ENCODE measurements around the gene NAXD.

The NAXD gene

GRCh38 chr13:110592665-110593064 is 22.7 kb upstream of the NAXD start:
- no peak for TF ChIP-seq ZC3H10 (CRISPR knock-in tag; IDR thresholded peaks at IDR 0.05)
- TF ChIP-seq PPARA (CRISPR knock-in tag; IDR thresholded peaks at IDR 0.05; ENCODE audit: borderline replicate concordance), result no peak
- TF ChIP-seq ARNTL (CRISPR knock-in tag; IDR thresholded peaks at IDR 0.05; ENCODE audit: borderline replicate concordance, low read depth), result no peak
- no peak for TF ChIP-seq ISL1 (CRISPR knock-in tag; IDR thresholded peaks at IDR 0.05)
- TF ChIP-seq TSHZ2 (CRISPR knock-in tag; IDR thresholded peaks at IDR 0.05), result no peak
- TF ChIP-seq ESRRG (CRISPR knock-in tag; IDR thresholded peaks at IDR 0.05), result no peak
- TF ChIP-seq RARB (CRISPR knock-in tag; IDR thresholded peaks at IDR 0.05), result no peak
- TF ChIP-seq PATZ1 (CRISPR knock-in tag; IDR thresholded peaks at IDR 0.05; ENCODE audit: borderline replicate concordance), result no peak
- no peak for TF ChIP-seq ZFP30 (CRISPR knock-in tag; IDR thresholded peaks at IDR 0.05)
- no peak for TF ChIP-seq CSRNP3 (CRISPR knock-in tag; IDR thresholded peaks at IDR 0.05)
- TF ChIP-seq OSR1 (CRISPR knock-in tag; IDR thresholded peaks at IDR 0.05), result no peak
- TF ChIP-seq ZNF70 (CRISPR knock-in tag; IDR thresholded peaks at IDR 0.05), result no peak
- no peak for TF ChIP-seq SNAI2 (CRISPR knock-in tag; IDR thresholded peaks at IDR 0.05)
- no peak for TF ChIP-seq TOX (CRISPR knock-in tag; IDR thresholded peaks at IDR 0.05; ENCODE audit: borderline replicate concordance)
- TF ChIP-seq ZFP3 (CRISPR knock-in tag; IDR thresholded peaks at IDR 0.05), result no peak
- TF ChIP-seq ZNF8 (CRISPR knock-in tag; IDR thresholded peaks at IDR 0.05), result no peak
- no peak for TF ChIP-seq POU6F1 (CRISPR knock-in tag; IDR thresholded peaks at IDR 0.05; ENCODE audit: borderline replicate concordance, low read depth)
- TF ChIP-seq ZNF565 (CRISPR knock-in tag; conservative IDR thresholded peaks at IDR 0.05; ENCODE audit: low read depth), result no peak
- TF ChIP-seq CREB5 (CRISPR knock-in tag; IDR thresholded peaks at IDR 0.05; ENCODE audit: low read depth), result no peak
- no peak for ATAC-seq

GRCh38 chr13:110593430-110594130 is 21.8 kb upstream of the NAXD start:
- ATAC-seq, result peak; percentile 93
- TF ChIP-seq TCF4 (CRISPR knock-in tag; IDR thresholded peaks at IDR 0.05; ENCODE audit: borderline replicate concordance), result no peak
- TF ChIP-seq TSHZ2 (CRISPR knock-in tag; IDR thresholded peaks at IDR 0.05), result no peak
- no peak for TF ChIP-seq CREB5 (CRISPR knock-in tag; IDR thresholded peaks at IDR 0.05; ENCODE audit: low read depth)
- TF ChIP-seq ZC3H10 (CRISPR knock-in tag; IDR thresholded peaks at IDR 0.05), result no peak
- TF ChIP-seq ISL1 (CRISPR knock-in tag; IDR thresholded peaks at IDR 0.05), result no peak
- TF ChIP-seq CSDC2 (CRISPR knock-in tag; IDR thresholded peaks at IDR 0.05), result no peak

Data from SK-N-SH treated with all-trans-retinoic acid at 6 μM for 48 hours (cell line).